ENCODE results near the gene POLR2A. TPM values are rescaled to one million over a fixed set of nuclear protein-coding genes. Genes with fewer than 3 reads are reported as not detected.
A peak's percentile ranks its signal among the peaks of the same experiment; 100 is the strongest.

Gene POLR2A
- total RNA-seq, 1 donor = 74.1 TPM

GRCh38 chr17:7538891-7539545 is 54.9 kb downstream of the POLR2A start:
- DNase-seq (ENCODE audit: low read depth) = no peak
- no peak for TF ChIP-seq CTCF (IDR thresholded peaks at IDR 0.05; ENCODE audit: insufficient read depth, low read length)
- H3K4me3 ChIP-seq (ENCODE audit: low read depth, low read length) = no peak overlapping the region

DNA sequence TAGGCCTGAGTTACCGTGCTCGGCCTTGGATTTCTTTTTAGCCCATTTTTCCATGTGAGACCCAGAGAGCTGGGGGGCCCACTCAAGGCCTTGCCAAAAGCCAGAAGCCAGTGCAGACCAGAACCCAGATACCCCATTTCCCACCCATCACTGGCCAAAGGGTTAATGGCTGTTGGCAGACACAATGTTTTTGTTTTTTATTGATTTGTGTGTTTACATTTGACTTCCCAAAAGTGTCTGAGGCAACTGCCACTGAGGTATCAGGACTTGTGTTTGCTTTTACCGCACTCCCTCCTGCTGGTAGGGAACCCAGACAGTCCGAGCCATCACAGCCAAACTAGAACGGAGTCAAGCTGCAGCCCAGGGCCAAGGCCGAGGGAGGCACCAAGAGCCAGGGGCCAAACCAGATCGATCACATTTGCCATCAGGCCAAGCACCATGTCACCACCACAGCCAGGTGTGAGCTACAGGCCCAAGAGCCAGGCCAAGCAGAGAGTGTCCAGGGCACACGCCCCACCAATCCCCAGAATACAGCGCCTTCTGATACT is 57.0 kb downstream of the POLR2A start:
- no peak for DNase-seq (ENCODE audit: low read depth)
- no peak overlapping the region for H3K4me3 ChIP-seq (ENCODE audit: low read depth, low read length)
- no peak for TF ChIP-seq CTCF (IDR thresholded peaks at IDR 0.05; ENCODE audit: insufficient read depth, low read length)

DNA sequence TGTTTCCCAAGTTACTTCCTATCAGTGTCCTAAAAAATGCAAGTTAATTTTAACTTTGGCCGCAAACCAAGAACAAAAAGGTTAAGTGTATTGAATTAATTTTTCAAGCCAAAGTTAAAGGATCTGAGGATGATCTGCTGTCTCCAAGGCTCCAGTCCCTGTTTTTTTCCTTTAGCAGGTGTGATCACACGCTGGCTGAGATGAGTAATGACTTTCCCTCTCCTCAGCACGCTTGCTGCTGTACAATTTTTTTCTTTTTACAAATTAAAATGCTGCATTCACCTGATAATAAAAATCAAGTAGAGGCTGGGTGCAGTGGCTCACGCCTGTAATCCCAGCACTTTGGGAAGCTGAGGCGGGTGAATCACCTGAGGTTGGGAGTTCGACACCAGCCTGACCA is 60.7 kb downstream of the POLR2A start:
- DNase-seq (ENCODE audit: low read depth) = no peak
- TF ChIP-seq CTCF (IDR thresholded peaks at IDR 0.05; ENCODE audit: insufficient read depth, low read length) = no peak
- no peak overlapping the region for H3K4me3 ChIP-seq (ENCODE audit: low read depth, low read length)

GRCh38 chr17:7548585-7549400 is 64.6 kb downstream of the POLR2A start, which contains the start of gene TNFSF12:
TNFSF12 (plus strand) TSS chr17:7549058; CDS start chr17:7549154, 96 bp downstream.
- DNase-seq (ENCODE audit: low read depth) = peak; percentile 16
- H3K4me3 ChIP-seq (ENCODE audit: low read depth, low read length) = peak within 1 kb of the TSS; percentile 71
- TF ChIP-seq CTCF (IDR thresholded peaks at IDR 0.05; ENCODE audit: insufficient read depth, low read length) = peak; percentile 29

Small RNA genes lying within 50 kb of the gene (small RNA-seq; reads per million reads assigned to genes)
- gene RF00019 = not detected

Other genes starting within 250 kb of the POLR2A start
- 67.7 and 102 TPM in 2 replicates for gene DVL2, start 249.8 kb upstream of the POLR2A start, total RNA-seq (ENCODE audit: low replicate concordance)
- gene PHF23, start 244.9 kb upstream of the POLR2A start, total RNA-seq (ENCODE audit: low replicate concordance) = 26.7 and 40.3 TPM in 2 replicates
- 293 and 420 TPM in 2 replicates for gene GABARAP, start 241.9 kb upstream of the POLR2A start, total RNA-seq (ENCODE audit: low replicate concordance)
- 15.3 and 41.2 TPM in 2 replicates for gene CTDNEP1, start 232.6 kb upstream of the POLR2A start, total RNA-seq (ENCODE audit: low replicate concordance)
- 31.6 and 35.6 TPM in 2 replicates for gene ELP5, start 232.2 kb upstream of the POLR2A start, total RNA-seq (ENCODE audit: low replicate concordance)
- 3.0 TPM in 1 of 2 replicates, not detected in the other for gene CLDN7, start 221.9 kb upstream of the POLR2A start, total RNA-seq (ENCODE audit: low replicate concordance)
- 0.18 TPM in 1 of 2 replicates, not detected in the other for gene SLC2A4, start 202.6 kb upstream of the POLR2A start, total RNA-seq (ENCODE audit: low replicate concordance)
- not detected in 2 replicates for gene YBX2, start 189.7 kb upstream of the POLR2A start, total RNA-seq (ENCODE audit: low replicate concordance)
- 78.3 and 1,006 TPM in 2 replicates for gene EIF5A, start 176.7 kb upstream of the POLR2A start, total RNA-seq (ENCODE audit: low replicate concordance)
- gene GPS2, start 169.0 kb upstream of the POLR2A start, total RNA-seq (ENCODE audit: low replicate concordance) = 28.4 and 69.1 TPM in 2 replicates
- 17.4 and 17.7 TPM in 2 replicates for gene NEURL4, start 155.0 kb upstream of the POLR2A start, total RNA-seq (ENCODE audit: low replicate concordance)
- 0.72 TPM in 1 of 2 replicates, not detected in the other for gene ACAP1, start 147.8 kb upstream of the POLR2A start, total RNA-seq (ENCODE audit: low replicate concordance)
- 6.1 and 6.9 TPM in 2 replicates for gene KCTD11, start 132.2 kb upstream of the POLR2A start, total RNA-seq (ENCODE audit: low replicate concordance)
- gene TMEM95, start 129.2 kb upstream of the POLR2A start, total RNA-seq (ENCODE audit: low replicate concordance) = not detected in 2 replicates
- gene TNK1, start 103.3 kb upstream of the POLR2A start, total RNA-seq (ENCODE audit: low replicate concordance) = under 0.01 TPM in 1 of 2 replicates, not detected in the other
- gene PLSCR3, start 89.8 kb upstream of the POLR2A start, total RNA-seq (ENCODE audit: low replicate concordance) = 19.5 and 26.9 TPM in 2 replicates
- gene TMEM256, start 80.3 kb upstream of the POLR2A start, total RNA-seq (ENCODE audit: low replicate concordance) = 21.7 and 43.7 TPM in 2 replicates
- 7.0 and 20.3 TPM in 2 replicates for gene NLGN2, start 76.5 kb upstream of the POLR2A start, total RNA-seq (ENCODE audit: low replicate concordance)
- gene SPEM1, start 64.0 kb upstream of the POLR2A start, total RNA-seq (ENCODE audit: low replicate concordance) = not detected in 2 replicates
- not detected in 2 replicates for gene SPEM2, start 58.8 kb upstream of the POLR2A start, total RNA-seq (ENCODE audit: low replicate concordance)
- 0.25 TPM in 1 of 2 replicates, not detected in the other for gene SPEM3, start 55.5 kb upstream of the POLR2A start, total RNA-seq (ENCODE audit: low replicate concordance)
- gene TMEM102, start 48.9 kb upstream of the POLR2A start, total RNA-seq (ENCODE audit: low replicate concordance) = 1.6 and 2.2 TPM in 2 replicates
- gene FGF11, start 44.9 kb upstream of the POLR2A start, total RNA-seq (ENCODE audit: low replicate concordance) = 0.36 and 1.7 TPM in 2 replicates
- 4.7 and 6.1 TPM in 2 replicates for gene CHRNB1, start 39.3 kb upstream of the POLR2A start, total RNA-seq (ENCODE audit: low replicate concordance)
- 37.4 and 45.5 TPM in 2 replicates for gene ZBTB4, start 4.7 kb upstream of the POLR2A start, total RNA-seq (ENCODE audit: low replicate concordance)
- gene SLC35G6, start 2.9 kb upstream of the POLR2A start, total RNA-seq (ENCODE audit: low replicate concordance) = not detected in 2 replicates
- 10.1 and 14.5 TPM in 2 replicates for gene TNFSF12, start 64.7 kb downstream of the POLR2A start, total RNA-seq (ENCODE audit: low replicate concordance)
- gene TNFSF13, start 74.4 kb downstream of the POLR2A start, total RNA-seq (ENCODE audit: low replicate concordance) = 1.1 and 1.4 TPM in 2 replicates
- 14.6 and 60.4 TPM in 2 replicates for gene SENP3, start 77.6 kb downstream of the POLR2A start, total RNA-seq (ENCODE audit: low replicate concordance)
- 4.9 and 71.7 TPM in 2 replicates for gene CD68, start 95.3 kb downstream of the POLR2A start, total RNA-seq (ENCODE audit: low replicate concordance)
- 32.3 and 127 TPM in 2 replicates for gene MPDU1, start 99.5 kb downstream of the POLR2A start, total RNA-seq (ENCODE audit: low replicate concordance)
- 0.57 and 1.4 TPM in 2 replicates for gene SOX15, start 105.7 kb downstream of the POLR2A start, total RNA-seq (ENCODE audit: low replicate concordance)
- gene FXR2, start 130.5 kb downstream of the POLR2A start, total RNA-seq (ENCODE audit: low replicate concordance) = 27.1 and 33.1 TPM in 2 replicates
- gene SAT2, start 143.5 kb downstream of the POLR2A start, total RNA-seq (ENCODE audit: low replicate concordance) = 34.5 and 82.2 TPM in 2 replicates
- gene SHBG, start 145.8 kb downstream of the POLR2A start, total RNA-seq (ENCODE audit: low replicate concordance) = 0.25 and 0.36 TPM in 2 replicates
- gene ATP1B2, start 166.6 kb downstream of the POLR2A start, total RNA-seq (ENCODE audit: low replicate concordance) = not detected in 2 replicates
- 17.8 and 68.7 TPM in 2 replicates for gene TP53, start 203.1 kb downstream of the POLR2A start, total RNA-seq (ENCODE audit: low replicate concordance)
- gene WRAP53, start 204.1 kb downstream of the POLR2A start, total RNA-seq (ENCODE audit: low replicate concordance) = 7.4 and 11.0 TPM in 2 replicates
- 0.90 and 3.9 TPM in 2 replicates for gene EFNB3, start 220.8 kb downstream of the POLR2A start, total RNA-seq (ENCODE audit: low replicate concordance)
- gene DNAH2, start 233.4 kb downstream of the POLR2A start, total RNA-seq (ENCODE audit: low replicate concordance) = under 0.01 TPM in 1 of 2 replicates, not detected in the other

Measured in fibroblast of the aortic adventitia (primary cell).